DMS53 treated with DMSO at 0.1 percent for 48 hours (cell line): Measurements from ENCODE around the gene CRABP2.

Source experiments
- DNase-seq: peaks from one replicate; lab custom pipeline; 2025; ENCODE audit not compliant: unreplicated experiment; lab: John Stamatoyannopoulos, UW

Gene CRABP2

GRCh38 chr1:156742017-156742416 lies 36.6 kb upstream of the CRABP2 start:
- no peak for DNase-seq

- no peak for DNase-seq
Observed at GRCh38 chr1:156741481-156741983, 36.1 kb upstream of the CRABP2 start.

- DNase-seq: peak; percentile 99
Observed at GRCh38 chr1:156740741-156741480, 35.5 kb upstream of the CRABP2 start, which contains the start of gene MRPL24. Gene MRPL24 (minus strand): TSS chr1:156741088. CDS start chr1:156738704, 2,384 bp downstream.

GRCh38 chr1:156740237-156740740 lies 34.9 kb upstream of the CRABP2 start:
- DNase-seq: peak; percentile 27

GRCh38 chr1:156738916-156739315 lies 33.5 kb upstream of the CRABP2 start:
- no peak for DNase-seq

- DNase-seq: no peak
Observed at GRCh38 chr1:156738407-156738806, 33.0 kb upstream of the CRABP2 start.

- no peak for DNase-seq
Observed at GRCh38 chr1:156733989-156734584, 28.7 kb upstream of the CRABP2 start.

- peak; percentile 95 for DNase-seq
Observed at GRCh38 chr1:156728599-156729462, 23.4 kb upstream of the CRABP2 start, which contains the start of gene ISG20L2. Gene ISG20L2 (minus strand): TSS chr1:156728766. CDS start chr1:156727652, 1,114 bp downstream.

- peak; percentile 72 for DNase-seq
Observed at GRCh38 chr1:156727926-156728598, 22.7 kb upstream of the CRABP2 start, which contains the start of gene METTL25B. Gene METTL25B (plus strand): TSS chr1:156728469. CDS start chr1:156729105, 636 bp downstream.

GRCh38 chr1:156727492-156727891 lies 22.1 kb upstream of the CRABP2 start:
- no peak for DNase-seq

- peak; percentile 38 for DNase-seq
Observed at GRCh38 chr1:156726549-156727226, 21.3 kb upstream of the CRABP2 start.

- peak; percentile 95 for DNase-seq
Observed at GRCh38 chr1:156725683-156726280, 20.4 kb upstream of the CRABP2 start.

GRCh38 chr1:156721535-156721934 lies 16.2 kb upstream of the CRABP2 start:
- no peak for DNase-seq

- DNase-seq: no peak
Observed at GRCh38 chr1:156721131-156721530, 15.7 kb upstream of the CRABP2 start.

- DNase-seq: no peak
Observed at GRCh38 chr1:156717351-156717750, 12.0 kb upstream of the CRABP2 start.

- DNase-seq: no peak
Observed at GRCh38 chr1:156714830-156715229, 9.4 kb upstream of the CRABP2 start.

GRCh38 chr1:156712626-156713025 lies 7.2 kb upstream of the CRABP2 start:
- DNase-seq: no peak

- DNase-seq: no peak
Observed at GRCh38 chr1:156711011-156711817, 5.8 kb upstream of the CRABP2 start.
